ENCODE data around the gene CXorf58.

Gene CXorf58

GRCh38 chrX:23900220-23900797 is 7.5 kb upstream of the CXorf58 start:
- Histone ChIP-seq H3K36me3 (ENCODE audit: control insufficient read depth in 5 of 5, insufficient read depth in 5 of 5, low read length in 5 of 5) (no peaks in the 10 kb centered on the region), H3K4me3 (ENCODE audit: low read depth in 1 of 5, low read length in 5 of 5) (no peak overlapping the region), H3K4me1 (ENCODE audit: control insufficient read depth in 5 of 5, insufficient read depth in 5 of 5, low read length in 5 of 5) (peaks cover 0 to 38% (median 29%) of the 10 kb centered on the region in 5 donors), H3K27ac (ENCODE audit: low read depth, low read length) (peak overlapping the region; percentile 86), H3K9ac (ENCODE audit: low read length in 5 of 5) (no peak overlapping the region), H3K9me3 (ENCODE audit: control insufficient read depth in 5 of 5, low read length in 5 of 5) (no peaks in the 10 kb centered on the region), H3K27me3 (ENCODE audit: control insufficient read depth in 5 of 5, insufficient read depth in 4 of 5, low read length in 5 of 5) (no peaks in the 10 kb centered on the region)

- Histone ChIP-seq H3K27ac (ENCODE audit: low read depth, low read length) (peak overlapping the region; percentile 86), H3K9ac (ENCODE audit: low read length in 5 of 5) (no peak overlapping the region), H3K4me3 (ENCODE audit: low read depth in 1 of 5, low read length in 5 of 5) (no peak overlapping the region), H3K4me1 (ENCODE audit: control insufficient read depth in 5 of 5, insufficient read depth in 5 of 5, low read length in 5 of 5) (peaks cover 0 to 38% (median 29%) of the 10 kb centered on the region in 5 donors), H3K36me3 (ENCODE audit: control insufficient read depth in 5 of 5, insufficient read depth in 5 of 5, low read length in 5 of 5) (no peaks in the 10 kb centered on the region), H3K9me3 (ENCODE audit: control insufficient read depth in 5 of 5, low read length in 5 of 5) (no peaks in the 10 kb centered on the region), H3K27me3 (ENCODE audit: control insufficient read depth in 5 of 5, insufficient read depth in 4 of 5, low read length in 5 of 5) (no peaks in the 10 kb centered on the region)
These were observed 6.7 kb upstream of the CXorf58 start for GRCh38 chrX:23901060-23901459.

GRCh38 chrX:23901805-23902204 is 6.0 kb upstream of the CXorf58 start:
- Histone ChIP-seq H3K9me3 (ENCODE audit: control insufficient read depth in 5 of 5, low read length in 5 of 5) (no peaks in the 10 kb centered on the region), H3K4me3 (ENCODE audit: low read depth in 1 of 5, low read length in 5 of 5) (peak overlapping the region in 4 of 5 donors; percentile 4 to 35 (median 20)), H3K9ac (ENCODE audit: low read length in 5 of 5) (peak overlapping the region in 2 of 5 donors; percentile 3 to 14), H3K36me3 (ENCODE audit: control insufficient read depth in 5 of 5, insufficient read depth in 5 of 5, low read length in 5 of 5) (no peaks in the 10 kb centered on the region), H3K27me3 (ENCODE audit: control insufficient read depth in 5 of 5, insufficient read depth in 4 of 5, low read length in 5 of 5) (no peaks in the 10 kb centered on the region), H3K27ac (ENCODE audit: low read depth, low read length) (peak overlapping the region; percentile 86), H3K4me1 (ENCODE audit: control insufficient read depth in 5 of 5, insufficient read depth in 5 of 5, low read length in 5 of 5) (peaks cover 0 to 41% (median 29%) of the 10 kb centered on the region in 5 donors)

- Histone ChIP-seq H3K9ac (ENCODE audit: low read length in 5 of 5) (no peak overlapping the region), H3K27ac (ENCODE audit: low read depth, low read length) (peak overlapping the region; percentile 86), H3K4me3 (ENCODE audit: low read depth in 1 of 5, low read length in 5 of 5) (peak overlapping the region in 3 of 5 donors; percentile 4 to 35 (median 23)), H3K36me3 (ENCODE audit: control insufficient read depth in 5 of 5, insufficient read depth in 5 of 5, low read length in 5 of 5) (no peaks in the 10 kb centered on the region), H3K4me1 (ENCODE audit: control insufficient read depth in 5 of 5, insufficient read depth in 5 of 5, low read length in 5 of 5) (peaks cover 0 to 41% (median 32%) of the 10 kb centered on the region in 5 donors), H3K27me3 (ENCODE audit: control insufficient read depth in 5 of 5, insufficient read depth in 4 of 5, low read length in 5 of 5) (no peaks in the 10 kb centered on the region), H3K9me3 (ENCODE audit: control insufficient read depth in 5 of 5, low read length in 5 of 5) (no peaks in the 10 kb centered on the region)
These were observed 5.4 kb upstream of the CXorf58 start for GRCh38 chrX:23902419-23902818.

- H3K27ac ChIP-seq (ENCODE audit: low read depth, low read length) = no peak overlapping the region
- no peak overlapping the region for H3K4me3 ChIP-seq (ENCODE audit: low read depth in 1 of 5, low read length in 5 of 5)
- H3K36me3 ChIP-seq (ENCODE audit: control insufficient read depth in 5 of 5, insufficient read depth in 5 of 5, low read length in 5 of 5) = no peaks in the 10 kb centered on the region
These were observed 3.7 kb upstream of the CXorf58 start for GRCh38 chrX:23904096-23904495.

GRCh38 chrX:23907111-23907497 is 702 bp upstream of the CXorf58 start:
- peak overlapping the region; percentile 10 to 72 (median 61) for H3K4me3 ChIP-seq (ENCODE audit: low read depth in 1 of 5, low read length in 5 of 5)
- H3K27me3 ChIP-seq (ENCODE audit: control insufficient read depth in 5 of 5, insufficient read depth in 4 of 5, low read length in 5 of 5) = no peaks in the 10 kb centered on the region
- peaks cover 0 to 9% (median 7%) of the 10 kb centered on the region in 5 donors for H3K4me1 ChIP-seq (ENCODE audit: control insufficient read depth in 5 of 5, insufficient read depth in 5 of 5, low read length in 5 of 5)
- H3K9me3 ChIP-seq (ENCODE audit: control insufficient read depth in 5 of 5, low read length in 5 of 5) = no peaks in the 10 kb centered on the region
- no peaks in the 10 kb centered on the region for H3K36me3 ChIP-seq (ENCODE audit: control insufficient read depth in 5 of 5, insufficient read depth in 5 of 5, low read length in 5 of 5)
- H3K9ac ChIP-seq (ENCODE audit: low read length in 5 of 5) = peak overlapping the region in 4 of 5 donors; percentile 32 to 71 (median 53)
- peak overlapping the region; percentile 52 for H3K27ac ChIP-seq (ENCODE audit: low read depth, low read length)

More at GRCh38 chrX:23904096-23904495, 3.7 kb upstream of the CXorf58 start:
- peaks cover 0 to 33% (median 23%) of the 10 kb centered on the region in 5 donors for H3K4me1 ChIP-seq (ENCODE audit: control insufficient read depth in 5 of 5, insufficient read depth in 5 of 5, low read length in 5 of 5)
- H3K9ac ChIP-seq (ENCODE audit: low read length in 5 of 5) = no peak overlapping the region
- no peaks in the 10 kb centered on the region for H3K27me3 ChIP-seq (ENCODE audit: control insufficient read depth in 5 of 5, insufficient read depth in 4 of 5, low read length in 5 of 5)
- H3K9me3 ChIP-seq (ENCODE audit: control insufficient read depth in 5 of 5, low read length in 5 of 5) = no peaks in the 10 kb centered on the region

- Histone ChIP-seq H3K4me3 (ENCODE audit: low read depth in 1 of 5, low read length in 5 of 5) (peak overlapping the region in 3 of 5 donors; percentile 60 to 66 (median 61)), H3K36me3 (ENCODE audit: control insufficient read depth in 5 of 5, insufficient read depth in 5 of 5, low read length in 5 of 5) (no peaks in the 10 kb centered on the region), H3K9ac (ENCODE audit: low read length in 5 of 5) (peak overlapping the region in 2 of 5 donors; percentile 45 to 65), H3K9me3 (ENCODE audit: control insufficient read depth in 5 of 5, low read length in 5 of 5) (no peaks in the 10 kb centered on the region), H3K27me3 (ENCODE audit: control insufficient read depth in 5 of 5, insufficient read depth in 4 of 5, low read length in 5 of 5) (no peaks in the 10 kb centered on the region), H3K4me1 (ENCODE audit: control insufficient read depth in 5 of 5, insufficient read depth in 5 of 5, low read length in 5 of 5) (peaks cover 0 to 6% (median 3%) of the 10 kb centered on the region in 5 donors), H3K27ac (ENCODE audit: low read depth, low read length) (peak overlapping the region; percentile 69)
These were observed 606 bp downstream of the CXorf58 start for GRCh38 chrX:23908219-23909004.

- Histone ChIP-seq H3K9me3 (ENCODE audit: control insufficient read depth in 5 of 5, low read length in 5 of 5) (no peaks in the 10 kb centered on the region), H3K4me1 (ENCODE audit: control insufficient read depth in 5 of 5, insufficient read depth in 5 of 5, low read length in 5 of 5) (peaks cover 0 to 6% (median 3%) of the 10 kb centered on the region in 5 donors), H3K9ac (ENCODE audit: low read length in 5 of 5) (no peak overlapping the region), H3K36me3 (ENCODE audit: control insufficient read depth in 5 of 5, insufficient read depth in 5 of 5, low read length in 5 of 5) (no peaks in the 10 kb centered on the region), H3K27me3 (ENCODE audit: control insufficient read depth in 5 of 5, insufficient read depth in 4 of 5, low read length in 5 of 5) (peaks cover 0 to 4% (median 0%) of the 10 kb centered on the region in 5 donors), H3K27ac (ENCODE audit: low read depth, low read length) (no peak overlapping the region), H3K4me3 (ENCODE audit: low read depth in 1 of 5, low read length in 5 of 5) (no peak overlapping the region)
These were observed 3.5 kb downstream of the CXorf58 start for GRCh38 chrX:23911126-23911835.

GRCh38 chrX:23919148-23919547 is 11.3 kb downstream of the CXorf58 start:
- H3K4me1 ChIP-seq (ENCODE audit: control insufficient read depth in 5 of 5, insufficient read depth in 5 of 5, low read length in 5 of 5) = no peaks in the 10 kb centered on the region
- peaks cover 0 to 4% (median 3%) of the 10 kb centered on the region in 5 donors for H3K9me3 ChIP-seq (ENCODE audit: control insufficient read depth in 5 of 5, low read length in 5 of 5)
- peaks cover 0 to 7% (median 3%) of the 10 kb centered on the region in 5 donors for H3K27me3 ChIP-seq (ENCODE audit: control insufficient read depth in 5 of 5, insufficient read depth in 4 of 5, low read length in 5 of 5)
- no peaks in the 10 kb centered on the region for H3K36me3 ChIP-seq (ENCODE audit: control insufficient read depth in 5 of 5, insufficient read depth in 5 of 5, low read length in 5 of 5)
- no peak overlapping the region for H3K27ac ChIP-seq (ENCODE audit: low read depth, low read length)
- no peak overlapping the region for H3K9ac ChIP-seq (ENCODE audit: low read length in 5 of 5)
- no peak overlapping the region for H3K4me3 ChIP-seq (ENCODE audit: low read depth in 1 of 5, low read length in 5 of 5)
